KMS-11 (cell line): ENCODE data around the gene NPW.

Experiments used
- H2AFZ ChIP-seq: fragments of 200-600 bp; sonication (generic); 2 replicates; pipeline ENCODE4 v1.6.1; 2016; ENCODE audit warnings: antibody characterized with exemption, mixed run types, low read depth
- H3K27ac ChIP-seq: fragments of 200-600 bp; sonication (generic); 2 replicates; pipeline ENCODE4 v1.6.1; 2016; ENCODE audit warnings: mild to moderate bottlenecking, mixed run types
- H3K27me3 ChIP-seq: fragments of 200-600 bp; sonication (generic); 2 replicates; pipeline ENCODE4 v1.6.1; 2017; ENCODE audit warnings: mild to moderate bottlenecking, low read depth, mixed run types, moderate library complexity; ENCODE audit not compliant: insufficient read depth
- H3K36me3 ChIP-seq: fragments of 200-600 bp; sonication (generic); 2 replicates; pipeline ENCODE4 v1.6.1; 2017; ENCODE audit warnings: mild to moderate bottlenecking, mixed run types; ENCODE audit not compliant: insufficient read depth
- H3K4me1 ChIP-seq: fragments of 200-600 bp; sonication (generic); 2 replicates; pipeline ENCODE4 v1.6.1; 2016; ENCODE audit warnings: mild to moderate bottlenecking, low read depth, mixed run types; ENCODE audit not compliant: poor library complexity, severe bottlenecking
- H3K4me2 ChIP-seq: fragments of 200-600 bp; sonication (generic); 2 replicates; pipeline ENCODE4 v1.7.0; 2016; ENCODE audit warnings: mild to moderate bottlenecking, mixed run types
- H3K4me3 ChIP-seq: fragments of 200-600 bp; sonication (generic); IDR thresholded peaks from 2 replicates; pipeline ENCODE4 v1.6.1; 2017; ENCODE audit warnings: low read depth, low read length, mixed read lengths; ENCODE audit not compliant: insufficient read depth
- H3K79me2 ChIP-seq: fragments of 200-600 bp; sonication (generic); 2 replicates; pipeline ENCODE4 v1.6.1; 2016; ENCODE audit warnings: low read depth, mixed run types; ENCODE audit not compliant: insufficient read depth
- H3K9ac ChIP-seq: fragments of 200-600 bp; sonication (generic); 2 replicates; pipeline ENCODE4 v1.6.1; 2016; ENCODE audit warnings: mild to moderate bottlenecking, mixed run types
- H4K20me1 ChIP-seq: fragments of 200-600 bp; sonication (generic); 2 replicates; pipeline ENCODE4 v1.6.1; 2016; ENCODE audit warnings: mild to moderate bottlenecking, mixed run types; ENCODE audit not compliant: insufficient read depth
- TF ChIP-seq, protein P1 (sequence below): fragments of 200-600 bp; sonication (generic); conservative IDR thresholded peaks from 2 replicates; pipeline ENCODE4 v1.6.1; 2017; ENCODE audit warnings: low read depth, mild to moderate bottlenecking, antibody characterized with exemption, low read length, moderate library complexity, mixed read lengths

The NPW gene

DNA sequence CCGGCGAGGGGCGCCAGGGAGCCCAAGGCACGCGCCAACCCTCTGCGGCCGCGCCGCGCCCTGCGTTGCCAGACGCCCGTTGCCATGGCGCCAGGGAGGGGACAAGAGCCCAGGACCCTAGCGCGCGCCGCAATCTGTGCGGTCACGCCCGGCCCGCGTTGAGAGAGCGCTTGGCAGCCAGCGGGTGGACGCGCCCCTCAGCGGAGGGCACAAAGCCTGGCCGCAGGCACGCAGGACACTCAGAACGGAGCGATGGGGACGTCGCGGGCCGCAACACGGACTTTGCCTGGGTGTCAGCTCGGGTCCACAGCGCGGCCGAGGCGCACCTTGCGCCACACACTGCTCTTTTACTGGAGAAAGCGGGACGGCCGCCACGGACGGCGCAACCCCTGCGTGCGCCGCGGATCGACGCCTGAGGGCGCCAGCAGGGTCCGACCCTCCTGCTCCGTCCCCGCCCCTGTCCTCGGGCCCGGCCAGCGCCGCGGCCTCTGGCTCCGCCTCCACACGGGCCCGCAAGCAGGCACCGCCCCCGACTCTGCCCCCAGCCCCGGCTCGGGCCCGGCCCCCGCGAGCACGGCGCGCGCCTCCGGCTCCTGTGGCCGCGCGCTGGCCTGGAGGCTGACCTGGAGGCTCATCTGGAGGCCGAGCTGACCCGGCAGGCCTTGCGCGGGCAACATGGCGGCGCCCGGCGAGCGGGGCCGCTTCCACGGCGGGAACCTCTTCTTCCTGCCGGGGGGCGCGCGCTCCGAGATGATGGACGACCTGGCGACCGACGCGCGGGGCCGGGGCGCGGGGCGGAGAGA is 35.8 kb upstream of the NPW start, which contains the start of gene GFER:
GFER (plus strand) TSS at position 650 of the 803 bp plus-strand sequence; CDS start at position 676, 26 bp downstream.
- Histone ChIP-seq H3K27me3 (peaks cover 5% of the 10 kb centered on the region; the same call in 1 of the 2 replicates), H4K20me1 (no peaks in the 10 kb centered on the region), H3K4me2 (peak within 1 kb of the TSS; percentile 85), H3K4me3 (no peak within 1 kb of the TSS), H3K36me3 (no peaks in the 10 kb centered on the region), H3K79me2 (no peaks in the 10 kb centered on the region), H3K4me1 (peaks cover 37% of the 10 kb centered on the region), H3K9ac (peak within 1 kb of the TSS; percentile 71), H3K27ac (no peak within 1 kb of the TSS), H2AFZ (peak within 1 kb of the TSS; percentile 55)
- TF ChIP-seq, protein P1, sequence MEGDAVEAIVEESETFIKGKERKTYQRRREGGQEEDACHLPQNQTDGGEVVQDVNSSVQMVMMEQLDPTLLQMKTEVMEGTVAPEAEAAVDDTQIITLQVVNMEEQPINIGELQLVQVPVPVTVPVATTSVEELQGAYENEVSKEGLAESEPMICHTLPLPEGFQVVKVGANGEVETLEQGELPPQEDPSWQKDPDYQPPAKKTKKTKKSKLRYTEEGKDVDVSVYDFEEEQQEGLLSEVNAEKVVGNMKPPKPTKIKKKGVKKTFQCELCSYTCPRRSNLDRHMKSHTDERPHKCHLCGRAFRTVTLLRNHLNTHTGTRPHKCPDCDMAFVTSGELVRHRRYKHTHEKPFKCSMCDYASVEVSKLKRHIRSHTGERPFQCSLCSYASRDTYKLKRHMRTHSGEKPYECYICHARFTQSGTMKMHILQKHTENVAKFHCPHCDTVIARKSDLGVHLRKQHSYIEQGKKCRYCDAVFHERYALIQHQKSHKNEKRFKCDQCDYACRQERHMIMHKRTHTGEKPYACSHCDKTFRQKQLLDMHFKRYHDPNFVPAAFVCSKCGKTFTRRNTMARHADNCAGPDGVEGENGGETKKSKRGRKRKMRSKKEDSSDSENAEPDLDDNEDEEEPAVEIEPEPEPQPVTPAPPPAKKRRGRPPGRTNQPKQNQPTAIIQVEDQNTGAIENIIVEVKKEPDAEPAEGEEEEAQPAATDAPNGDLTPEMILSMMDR, result 0 out of 2 replicates have a peak, but pooled peaks have one; percentile 31

DNA sequence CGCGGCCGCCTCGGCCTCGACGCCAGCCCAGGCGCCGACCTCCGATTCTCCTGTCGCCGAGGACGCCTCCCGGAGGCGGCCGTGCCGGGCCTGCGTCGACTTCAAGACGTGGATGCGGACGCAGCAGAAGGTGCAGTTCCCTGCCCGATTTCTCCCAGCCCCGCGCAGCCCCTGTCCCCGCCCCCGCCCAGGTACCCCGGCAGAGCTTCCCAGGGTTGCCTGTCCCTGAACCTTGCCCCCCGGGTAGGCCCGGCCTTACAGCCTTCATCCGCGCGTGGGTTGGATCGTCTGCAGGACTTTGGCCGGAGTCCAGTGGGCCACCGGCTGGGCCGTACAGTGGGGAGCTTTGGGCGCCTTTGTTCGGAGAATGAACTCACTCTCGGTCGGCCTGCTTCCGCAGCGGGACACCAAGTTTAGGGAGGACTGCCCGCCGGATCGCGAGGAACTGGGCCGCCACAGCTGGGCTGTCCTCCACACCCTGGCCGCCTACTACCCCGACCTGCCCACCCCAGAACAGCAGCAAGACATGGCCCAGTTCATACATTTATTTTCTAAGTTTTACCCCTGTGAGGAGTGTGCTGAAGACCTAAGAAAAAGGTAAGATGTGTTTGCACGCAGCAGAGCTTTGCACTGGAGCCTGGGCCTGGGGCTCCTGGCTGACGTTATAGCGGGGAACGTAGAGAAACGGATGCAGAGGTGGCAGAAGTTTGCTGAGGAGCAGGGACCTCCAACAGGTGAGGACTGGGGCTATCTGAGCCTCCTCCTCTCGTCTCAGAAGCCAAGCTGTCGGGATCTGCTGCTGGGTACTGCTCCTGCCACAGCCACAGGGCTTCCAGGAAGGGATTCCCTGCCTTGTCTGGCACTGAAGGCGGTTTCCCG is 35.0 kb upstream of the NPW start:
- peaks cover 5% of the 10 kb centered on the region; the same call in 1 of the 2 replicates for H3K27me3 ChIP-seq

DNA sequence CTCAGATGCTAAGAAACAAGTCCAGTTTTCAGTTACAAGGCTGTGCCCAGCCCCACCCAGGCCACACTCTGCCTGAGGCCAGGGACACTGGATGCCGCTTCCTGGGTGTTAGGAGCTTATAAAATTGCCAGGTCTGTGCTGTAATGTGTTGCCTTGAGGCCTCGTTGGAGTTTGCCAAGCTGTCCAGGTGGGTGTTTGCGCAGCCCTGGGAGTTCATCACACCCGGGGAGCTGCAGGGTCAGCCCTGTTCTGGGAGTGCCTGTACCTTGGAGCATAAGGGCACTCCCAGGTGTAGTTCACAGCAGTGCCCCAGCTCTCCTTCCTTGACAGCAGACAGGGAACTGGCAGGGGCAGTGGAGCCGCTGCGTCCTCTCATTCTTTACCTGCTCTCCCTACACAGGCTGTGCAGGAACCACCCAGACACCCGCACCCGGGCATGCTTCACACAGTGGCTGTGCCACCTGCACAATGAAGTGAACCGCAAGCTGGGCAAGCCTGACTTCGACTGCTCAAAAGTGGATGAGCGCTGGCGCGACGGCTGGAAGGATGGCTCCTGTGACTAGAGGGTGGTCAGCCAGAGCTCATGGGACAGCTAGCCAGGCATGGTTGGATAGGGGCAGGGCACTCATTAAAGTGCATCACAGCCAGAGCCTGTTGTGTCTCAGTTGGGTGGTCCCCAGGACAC is 34.0 kb upstream of the NPW start:
- Histone ChIP-seq H3K27ac (no peak overlapping the region), H3K4me3 (no peak overlapping the region), H3K9ac (no peak overlapping the region), H3K79me2 (no peaks in the 10 kb centered on the region), H3K27me3 (peaks cover 5% of the 10 kb centered on the region), H4K20me1 (no peaks in the 10 kb centered on the region), H3K4me2 (peak overlapping the region; percentile 85), H3K4me1 (peaks cover 37% of the 10 kb centered on the region), H2AFZ (no peak overlapping the region), H3K36me3 (no peaks in the 10 kb centered on the region)
- TF ChIP-seq, protein P1, result no peak

More for the DNA sequence above, 35.0 kb upstream of the NPW start:
- TF ChIP-seq, protein P1, result no peak
- Histone ChIP-seq H3K9ac (peak overlapping the region; percentile 71), H3K4me1 (peaks cover 37% of the 10 kb centered on the region), H3K27ac (no peak overlapping the region), H3K79me2 (no peaks in the 10 kb centered on the region), H3K36me3 (no peaks in the 10 kb centered on the region), H3K4me3 (no peak overlapping the region), H2AFZ (peak overlapping the region; percentile 55), H4K20me1 (no peaks in the 10 kb centered on the region), H3K4me2 (peak overlapping the region; percentile 85)

DNA sequence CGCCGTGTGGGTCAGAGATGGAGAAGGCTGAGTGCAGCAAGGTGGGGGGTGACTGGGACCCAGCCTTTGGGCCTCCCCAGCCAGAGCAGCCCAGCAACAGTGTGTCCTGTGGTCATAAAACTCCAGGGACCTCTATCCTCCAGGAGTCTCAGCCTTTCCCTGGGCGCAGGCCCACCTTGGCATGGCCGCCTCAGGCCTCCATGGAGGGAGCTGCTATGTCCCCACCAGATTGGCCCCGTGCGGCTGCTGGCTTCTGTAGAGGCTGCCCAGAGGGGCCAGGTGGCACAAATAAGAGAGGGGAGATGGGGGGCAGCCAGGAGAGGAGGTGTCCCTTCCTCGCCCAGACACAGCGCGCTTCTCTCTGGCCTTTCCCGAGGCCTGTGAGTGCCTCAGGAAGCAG is 32.4 kb upstream of the NPW start:
- TF ChIP-seq, protein P1, result no peak
- H3K27ac ChIP-seq, result no peak overlapping the region
- peaks cover 31% of the 10 kb centered on the region for H3K4me1 ChIP-seq
- H2AFZ ChIP-seq, result no peak overlapping the region
- no peaks in the 10 kb centered on the region for H4K20me1 ChIP-seq
- no peak overlapping the region for H3K4me3 ChIP-seq
- H3K4me2 ChIP-seq, result no peak overlapping the region
- H3K79me2 ChIP-seq, result no peaks in the 10 kb centered on the region
- peaks cover 10% of the 10 kb centered on the region for H3K27me3 ChIP-seq
- H3K36me3 ChIP-seq, result no peaks in the 10 kb centered on the region
- H3K9ac ChIP-seq, result no peak overlapping the region
